Glomerular visceral epithelial cell (primary cell): ENCODE results near the gene MALRD1.

Experiments used
- DNase-seq: peaks from one replicate; pipeline ENCODE4 v3.0.0-alpha.2; 2016; ENCODE audit errors: extremely low spot score

Gene MALRD1

DNA sequence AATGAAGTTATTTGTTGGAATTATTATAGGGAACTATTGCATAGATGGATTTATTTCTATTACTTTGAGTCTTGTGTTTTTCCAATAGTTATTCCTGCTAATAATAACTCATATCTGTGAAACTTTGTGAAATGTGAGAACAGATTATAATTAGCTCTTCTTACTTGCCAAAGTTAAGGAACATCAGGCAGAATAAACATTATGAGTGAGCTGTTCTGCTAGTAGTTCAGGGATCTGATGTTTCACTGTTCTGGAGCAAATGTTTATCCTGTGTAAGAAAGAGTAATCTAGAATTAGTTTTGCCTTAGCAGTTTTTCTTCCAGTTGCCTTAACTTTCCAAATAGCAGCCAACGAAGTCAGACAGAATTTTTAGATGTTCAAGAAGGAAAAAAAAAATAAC, 522.4 kb downstream of the MALRD1 start:
- no peak for DNase-seq

DNA sequence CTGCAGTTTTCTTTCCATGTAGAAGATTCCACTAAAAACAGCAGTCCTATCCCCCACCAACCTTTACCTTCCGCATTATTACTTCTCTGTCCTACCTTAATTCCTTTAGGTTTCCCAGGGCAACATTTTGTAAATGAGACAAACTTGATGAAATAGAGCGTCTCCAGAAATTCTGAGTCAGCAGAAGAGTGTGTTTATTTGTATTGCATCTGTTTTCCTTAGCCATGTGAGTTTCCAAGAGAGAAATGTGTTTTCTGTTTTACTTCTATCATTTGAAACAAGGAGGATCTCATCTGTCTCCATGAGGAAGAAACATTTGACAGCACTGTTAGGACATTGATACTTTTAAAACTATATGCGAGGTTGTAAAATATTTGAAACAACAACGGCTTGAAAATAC, 523.5 kb downstream of the MALRD1 start:
- DNase-seq, result no peak

DNA sequence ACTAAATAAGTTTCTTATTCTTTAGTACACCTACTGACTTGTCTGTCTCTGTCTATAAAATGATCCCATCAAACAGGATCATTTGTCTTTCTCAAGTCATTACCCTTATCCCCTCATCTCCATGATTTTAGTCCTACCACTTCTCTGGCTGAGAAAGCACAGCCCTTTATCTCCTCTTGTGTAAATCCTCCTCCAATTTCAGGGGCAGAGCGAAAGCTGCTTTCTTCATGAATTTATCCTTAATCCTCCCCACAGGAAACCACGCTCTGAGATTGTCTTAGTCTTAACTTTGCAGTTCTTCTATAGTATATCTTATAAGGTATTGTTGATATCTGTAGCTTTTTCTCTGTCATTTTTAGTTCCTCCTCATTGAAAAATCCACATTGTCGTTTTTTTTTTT, 528.0 kb downstream of the MALRD1 start:
- no peak for DNase-seq

DNA sequence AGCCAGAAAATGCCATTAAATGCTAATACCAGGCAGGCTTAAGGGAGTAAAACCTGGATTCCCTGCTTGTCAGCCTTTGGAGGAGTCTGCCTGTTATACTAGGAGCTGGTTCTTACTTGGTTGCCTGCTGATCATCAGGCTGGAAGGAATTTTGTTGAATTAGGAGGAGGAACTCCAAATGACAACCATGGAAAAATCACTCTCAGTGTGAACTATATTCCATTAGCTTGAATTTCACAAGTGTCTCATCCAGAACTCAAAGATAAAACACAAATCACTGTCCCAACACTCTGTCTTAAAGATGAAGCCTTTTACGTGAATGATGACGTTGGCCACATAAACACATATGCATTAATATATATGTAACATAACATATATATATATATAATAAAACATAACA, 528.8 kb downstream of the MALRD1 start:
- DNase-seq, result no peak

DNA sequence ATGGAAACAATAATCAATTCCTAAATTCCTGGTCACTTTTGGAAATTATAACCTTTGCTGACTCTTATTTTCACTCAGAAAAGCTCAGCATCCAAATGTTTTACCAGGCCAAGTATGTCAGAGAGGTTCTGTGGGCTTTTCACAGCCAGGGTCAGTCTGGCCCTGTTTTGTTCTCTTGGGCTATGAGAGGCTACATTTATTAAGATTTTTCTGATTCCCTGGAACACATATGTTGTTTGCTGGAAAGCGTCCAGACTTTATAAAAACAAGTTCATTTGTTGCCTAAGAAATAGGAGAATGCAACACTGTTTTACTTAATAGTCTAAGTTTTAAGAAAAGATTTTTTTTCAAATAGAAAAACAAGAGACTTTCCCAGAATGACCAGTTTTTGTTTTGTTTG, 529.2 kb downstream of the MALRD1 start:
- no peak for DNase-seq

DNA sequence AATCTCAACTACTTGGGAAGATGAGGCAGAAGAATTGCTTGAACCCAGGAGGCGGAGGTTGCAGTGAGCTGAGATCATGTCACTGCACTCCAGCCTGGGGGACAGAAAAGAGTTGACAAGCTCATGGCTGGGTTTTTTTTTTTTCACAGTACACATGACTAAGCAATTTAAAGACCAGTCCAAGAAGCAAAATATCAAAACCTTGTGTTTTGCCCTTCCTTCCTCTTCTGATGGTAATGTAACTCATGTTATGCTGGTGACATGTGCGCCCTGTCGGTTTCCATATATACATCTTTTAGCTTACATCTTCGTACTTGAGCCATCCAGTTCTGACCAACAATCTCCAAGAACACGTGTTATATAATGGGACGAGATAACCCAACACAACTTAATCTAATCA, 530.0 kb downstream of the MALRD1 start:
- no peak for DNase-seq

DNA sequence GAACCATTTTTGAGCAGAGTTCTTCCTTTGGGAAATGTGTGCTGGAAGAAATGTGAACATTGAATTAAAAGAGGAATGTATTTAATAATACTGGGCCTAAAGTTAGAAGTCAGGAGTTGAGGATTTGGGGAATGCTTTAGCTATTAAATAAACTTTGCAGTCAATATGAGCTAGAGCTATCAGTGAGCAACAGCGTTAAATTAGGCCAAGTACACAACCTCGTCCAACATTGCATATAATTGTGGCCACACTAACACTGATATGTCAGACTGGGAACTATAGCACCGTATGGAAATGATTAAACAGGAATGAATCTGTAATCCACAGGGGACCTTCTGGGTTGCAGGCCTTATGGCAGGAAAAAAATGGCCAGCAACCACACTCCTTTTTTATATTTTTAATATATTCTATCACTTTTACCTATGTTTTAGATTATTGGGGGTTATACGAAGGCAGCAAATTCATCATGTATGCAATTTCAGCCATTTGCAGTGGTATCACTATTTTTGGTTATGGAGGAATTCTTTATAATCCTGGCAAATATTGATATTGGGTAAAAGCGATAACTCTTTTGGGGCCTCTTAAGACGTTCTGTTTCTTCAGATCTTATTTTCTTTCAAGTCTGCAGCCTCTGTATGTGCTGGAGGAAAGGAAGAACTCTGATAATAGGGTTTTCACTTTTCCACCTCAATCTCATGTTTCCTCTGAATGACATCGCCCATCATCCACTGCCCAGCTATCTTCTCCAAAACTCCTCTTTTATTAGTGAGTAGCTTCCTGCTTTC, 531.4 kb downstream of the MALRD1 start:
- DNase-seq, result no peak

DNA sequence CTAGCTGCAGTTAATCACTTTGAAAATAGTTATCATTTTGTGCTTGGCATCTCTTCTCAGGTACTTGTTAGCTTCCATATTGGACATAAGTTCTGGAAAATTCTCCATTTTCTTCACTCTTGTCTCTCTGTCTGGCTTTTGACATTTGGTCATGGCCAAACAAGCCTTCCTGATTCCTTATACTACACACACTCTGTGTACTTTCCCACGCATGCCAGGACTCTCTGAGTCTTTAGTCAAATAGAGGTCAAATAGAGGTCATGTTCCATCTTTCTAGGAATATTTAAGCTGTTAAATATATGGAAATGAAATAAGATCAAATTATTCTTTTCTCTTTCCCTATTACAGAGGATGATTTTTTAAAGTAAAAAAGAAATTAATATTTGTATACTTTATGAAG, 532.1 kb downstream of the MALRD1 start:
- no peak for DNase-seq

DNA sequence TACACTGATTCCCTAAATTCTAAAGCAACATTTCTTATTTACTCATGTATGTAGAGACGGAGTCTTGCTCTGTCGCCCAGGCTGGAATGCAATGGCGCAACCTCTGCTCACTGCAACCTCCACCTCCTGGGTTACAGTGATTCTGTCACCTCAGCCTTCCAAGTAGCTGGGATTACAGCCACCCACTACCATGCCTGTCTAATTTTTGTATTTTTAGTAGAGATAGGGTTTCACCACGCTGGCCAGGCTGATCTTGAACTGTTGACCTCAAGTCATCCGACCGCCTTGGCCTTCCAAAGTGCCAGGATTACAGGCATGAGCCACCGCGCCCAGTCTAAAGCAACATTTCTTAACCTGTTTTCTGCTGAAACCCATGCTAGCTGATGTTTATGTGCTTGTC, 540.0 kb downstream of the MALRD1 start:
- no peak for DNase-seq

DNA sequence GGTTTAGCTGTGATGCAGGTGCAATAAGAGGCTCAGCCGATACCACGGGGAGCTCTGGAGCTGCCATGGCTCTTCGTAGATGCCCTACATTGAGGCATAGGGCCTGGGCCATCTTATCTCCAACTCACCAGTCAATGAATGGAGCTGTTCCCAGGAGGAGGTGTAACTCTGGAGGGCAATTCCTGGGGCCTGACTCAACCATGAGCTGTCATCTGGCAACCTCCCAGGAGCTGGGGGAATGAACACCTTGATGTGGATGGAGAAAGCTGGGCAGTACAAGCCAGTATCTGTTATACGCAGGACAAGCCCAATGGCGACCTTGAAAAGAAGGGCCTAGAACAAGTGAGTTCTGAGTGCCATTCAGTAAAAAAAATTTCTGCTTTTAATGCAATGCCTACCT, 543.7 kb downstream of the MALRD1 start:
- DNase-seq, result peak; percentile 78

DNA sequence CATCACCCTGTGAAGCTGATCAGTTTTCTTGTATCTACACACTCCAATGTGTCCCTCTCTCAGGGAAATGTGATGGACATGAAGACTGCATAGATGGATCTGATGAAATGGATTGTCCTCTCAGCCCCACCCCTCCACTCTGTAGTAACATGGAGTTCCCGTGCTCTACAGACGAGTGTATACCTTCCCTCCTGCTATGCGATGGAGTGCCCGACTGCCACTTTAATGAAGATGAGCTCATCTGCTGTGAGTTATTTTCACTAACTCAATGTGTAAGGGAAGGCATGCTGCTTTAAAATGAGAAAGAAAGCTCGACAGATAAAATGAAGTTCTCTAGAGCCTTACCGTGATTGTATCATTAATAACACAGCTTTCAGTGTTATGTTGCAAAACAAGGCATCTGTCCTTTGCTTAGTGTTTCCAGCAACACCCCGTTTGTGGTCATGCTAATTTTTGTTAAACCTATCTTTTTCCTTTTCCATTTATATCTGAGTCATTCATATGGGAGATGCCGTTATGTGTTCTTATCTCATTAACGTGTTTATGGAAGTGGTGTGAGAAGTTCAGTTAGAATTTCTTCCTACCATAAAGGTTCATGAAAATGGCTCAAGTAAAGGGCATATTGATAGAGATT, 546.7 kb downstream of the MALRD1 start:
- DNase-seq, result no peak

DNA sequence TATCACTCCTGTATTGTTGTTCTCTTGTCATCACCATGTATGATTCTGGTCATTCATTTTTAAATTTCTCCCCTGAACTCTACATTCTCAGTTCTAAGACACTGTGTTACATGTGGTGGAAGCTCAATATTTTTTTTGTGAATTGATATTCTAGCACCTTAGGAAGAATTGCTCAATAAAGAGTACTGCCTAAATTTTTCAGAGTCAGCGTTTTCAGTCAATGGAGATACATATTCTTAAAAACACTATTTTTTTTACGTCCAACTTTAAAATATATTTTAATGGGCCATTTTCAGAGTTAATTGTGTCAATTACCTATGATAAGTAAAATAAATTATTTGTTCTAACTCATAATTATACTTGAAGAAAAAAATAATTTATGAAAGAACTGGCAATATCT, 557.2 kb downstream of the MALRD1 start:
- no peak for DNase-seq

DNA sequence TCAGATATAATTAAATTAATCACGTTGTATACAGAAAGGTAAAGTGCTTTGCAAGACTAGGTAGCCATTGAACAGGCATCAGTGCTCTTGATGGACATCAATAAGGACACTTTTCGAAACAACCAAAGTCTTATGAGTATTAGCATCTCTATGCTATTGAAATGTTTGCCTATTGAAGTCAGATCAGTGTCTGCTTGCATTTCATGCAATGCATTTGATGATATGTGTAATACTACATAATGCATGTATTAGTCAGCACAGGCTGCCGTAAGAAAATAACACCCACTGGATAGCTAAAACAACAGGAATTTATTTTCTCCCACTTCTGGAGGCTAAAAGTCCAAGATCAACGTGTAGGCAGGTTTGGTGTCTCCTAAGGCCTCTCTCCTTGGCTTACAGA, 558.4 kb downstream of the MALRD1 start:
- DNase-seq, result no peak

DNA sequence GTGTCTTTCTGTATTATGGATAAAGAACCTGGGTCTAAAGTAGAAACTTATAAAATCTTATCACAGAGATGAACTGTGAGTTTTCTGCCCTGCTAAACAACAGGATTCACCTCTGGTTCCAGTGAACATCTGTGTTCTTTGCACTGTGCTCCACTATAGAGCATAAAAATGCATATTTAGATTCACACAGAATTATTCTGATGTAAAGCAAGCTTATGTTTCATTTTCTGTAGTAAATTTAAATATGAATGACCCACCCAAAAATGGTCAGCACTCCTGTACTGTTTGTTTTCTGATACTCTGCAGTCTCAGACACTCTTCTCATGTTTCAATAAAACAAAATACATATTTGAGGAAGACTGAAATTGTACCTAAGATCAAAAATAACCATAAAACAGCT, 563.2 kb downstream of the MALRD1 start:
- no peak for DNase-seq

DNA sequence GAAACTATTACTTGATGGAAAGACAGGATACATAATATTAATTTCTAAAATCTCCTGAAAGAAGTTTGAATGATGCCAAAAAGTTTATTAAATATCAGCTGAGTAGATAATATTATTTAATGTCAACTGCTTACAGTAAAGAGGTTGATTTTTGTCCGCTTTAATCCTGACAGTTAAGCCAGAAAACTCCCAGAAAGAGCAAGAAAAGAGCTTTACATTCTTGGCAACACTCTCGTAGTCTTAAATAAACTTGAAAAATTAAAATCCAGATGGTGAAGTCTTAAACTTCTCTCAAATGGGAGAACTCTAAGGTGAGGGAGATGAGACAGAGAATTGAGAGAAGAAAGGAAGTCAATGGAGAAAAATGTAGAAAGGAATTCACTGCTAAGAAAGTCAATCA, 568.4 kb downstream of the MALRD1 start:
- no peak for DNase-seq

DNA sequence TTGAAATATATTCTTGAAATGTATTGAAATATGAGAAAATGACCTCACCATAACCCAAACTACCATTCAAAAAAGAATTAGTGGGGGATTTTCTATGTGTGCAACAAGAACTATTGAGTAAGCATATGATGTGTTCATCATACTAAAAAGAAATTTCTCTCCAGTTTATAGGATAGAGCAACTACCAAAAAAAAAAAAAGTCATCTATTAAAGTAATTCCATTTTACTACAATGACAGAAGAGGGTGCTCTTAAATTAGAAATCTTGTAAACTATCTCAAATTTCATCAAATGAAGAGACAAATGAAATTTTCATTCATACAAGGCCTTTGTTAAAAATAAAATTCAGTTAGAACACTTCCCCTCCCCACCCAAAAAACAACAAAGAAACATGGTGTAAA, 572.2 kb downstream of the MALRD1 start:
- DNase-seq, result no peak

DNA sequence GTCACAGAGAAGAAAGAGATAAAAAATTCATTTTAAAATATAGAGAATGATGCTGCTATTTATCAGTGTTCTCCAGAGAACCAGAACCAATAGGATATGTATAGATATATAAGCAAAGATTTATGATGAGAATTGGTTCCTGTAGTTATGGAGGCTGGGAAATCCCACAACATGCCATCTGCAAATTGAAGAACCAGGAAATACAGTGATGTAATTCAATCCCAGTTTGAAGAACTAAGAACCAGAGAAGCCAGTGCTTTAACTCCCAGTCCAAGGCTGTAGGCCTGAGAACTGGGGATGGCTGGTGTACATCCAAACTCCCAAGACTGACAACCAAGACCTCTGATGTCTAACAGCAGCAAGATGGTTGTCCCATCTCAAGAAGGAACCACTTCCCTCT, 574.7 kb downstream of the MALRD1 start:
- DNase-seq, result no peak

DNA sequence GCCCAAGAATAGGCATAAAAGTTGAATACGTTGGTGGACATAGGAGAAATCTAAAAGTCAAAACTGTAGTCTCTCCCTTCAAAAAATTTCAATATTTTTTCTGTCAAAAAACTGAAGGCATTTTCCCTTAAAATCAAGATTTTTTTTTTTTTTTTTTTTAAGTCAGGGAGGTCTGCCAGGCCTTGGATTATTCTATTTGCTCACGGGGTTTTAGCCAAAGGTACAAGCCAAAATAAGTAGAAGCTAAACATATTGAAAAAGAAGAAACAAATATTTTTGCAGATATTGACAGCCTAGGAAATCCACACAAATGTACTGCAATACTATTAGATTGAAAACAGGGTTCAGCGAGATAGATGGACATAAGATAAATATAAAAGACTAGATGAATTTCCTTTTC, 577.6 kb downstream of the MALRD1 start:
- DNase-seq, result no peak

DNA sequence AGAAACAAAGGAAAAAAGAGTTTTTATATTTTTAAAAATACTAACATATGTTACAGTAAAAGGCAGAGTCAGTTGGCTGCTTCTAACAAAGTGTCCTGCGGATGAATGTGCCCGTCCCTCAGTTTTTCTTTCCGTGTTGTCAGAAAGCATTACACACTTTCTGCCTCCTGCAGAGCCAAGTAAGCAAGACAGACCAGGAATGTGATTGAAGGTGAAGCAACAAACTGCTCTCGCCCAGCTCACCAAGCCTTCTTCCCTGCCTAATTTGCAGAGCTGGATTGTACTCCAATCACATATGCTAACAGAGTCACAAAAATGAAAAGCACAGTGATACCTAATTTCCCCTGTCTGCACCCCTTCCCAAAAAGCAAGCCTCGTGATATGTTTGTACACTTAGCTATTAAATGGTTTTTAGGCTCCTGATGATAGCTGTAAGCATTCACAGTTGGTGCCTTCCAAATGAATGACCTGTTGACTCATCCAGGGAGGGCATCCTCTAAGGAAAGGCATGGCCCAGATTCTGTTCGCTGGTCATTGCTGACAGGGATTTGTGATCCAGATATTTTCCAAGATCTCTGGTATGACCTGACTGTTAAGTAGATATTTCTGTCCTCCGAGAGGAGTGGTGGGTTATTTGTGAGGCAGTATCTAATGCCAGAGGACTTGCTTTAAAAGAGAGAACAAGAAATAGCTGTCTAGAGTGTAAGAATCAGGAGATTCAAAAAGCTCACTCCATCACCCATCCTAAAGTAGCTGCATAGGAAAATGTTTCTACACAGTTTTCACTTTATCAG, 580.4 kb downstream of the MALRD1 start:
- DNase-seq, result no peak

DNA sequence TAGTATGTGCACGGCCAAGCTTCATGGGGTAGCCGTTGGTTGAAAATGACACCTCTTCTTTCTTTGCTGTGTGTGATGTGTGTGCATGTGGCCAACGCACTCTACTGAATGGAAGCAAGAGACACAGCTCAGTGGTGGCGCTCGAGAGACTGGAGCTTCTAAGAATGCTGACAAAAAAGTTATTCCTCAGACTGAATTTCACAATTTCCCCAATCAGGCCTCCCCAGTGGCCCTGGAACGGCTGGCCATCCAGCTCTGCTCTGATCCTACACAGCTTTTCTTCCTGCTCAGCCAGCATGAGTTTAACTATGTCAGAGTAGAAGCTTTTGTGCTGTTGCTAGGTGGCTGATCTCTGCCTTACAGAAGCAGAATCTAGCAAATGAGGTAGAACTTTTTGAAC, 581.0 kb downstream of the MALRD1 start:
- no peak for DNase-seq

DNA sequence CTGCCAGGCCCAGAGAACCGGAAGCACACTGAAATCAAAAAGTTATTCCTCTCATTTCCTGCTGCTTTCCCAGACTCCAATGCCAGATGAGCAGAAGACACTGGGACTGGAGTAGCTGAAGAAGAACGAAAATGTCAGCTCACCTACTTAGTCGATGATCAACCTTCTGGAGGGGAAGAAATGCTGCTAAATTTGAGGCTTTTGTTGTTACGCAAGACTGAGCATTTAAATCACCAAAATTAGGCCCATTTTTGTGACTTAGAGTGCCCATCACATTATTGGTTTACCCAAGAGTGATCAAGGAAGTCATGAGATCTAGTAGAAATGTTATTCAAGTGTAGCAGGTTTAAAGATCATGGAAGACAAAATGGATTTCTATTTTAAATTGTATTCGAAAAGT, 585.6 kb downstream of the MALRD1 start:
- DNase-seq, result no peak

DNA sequence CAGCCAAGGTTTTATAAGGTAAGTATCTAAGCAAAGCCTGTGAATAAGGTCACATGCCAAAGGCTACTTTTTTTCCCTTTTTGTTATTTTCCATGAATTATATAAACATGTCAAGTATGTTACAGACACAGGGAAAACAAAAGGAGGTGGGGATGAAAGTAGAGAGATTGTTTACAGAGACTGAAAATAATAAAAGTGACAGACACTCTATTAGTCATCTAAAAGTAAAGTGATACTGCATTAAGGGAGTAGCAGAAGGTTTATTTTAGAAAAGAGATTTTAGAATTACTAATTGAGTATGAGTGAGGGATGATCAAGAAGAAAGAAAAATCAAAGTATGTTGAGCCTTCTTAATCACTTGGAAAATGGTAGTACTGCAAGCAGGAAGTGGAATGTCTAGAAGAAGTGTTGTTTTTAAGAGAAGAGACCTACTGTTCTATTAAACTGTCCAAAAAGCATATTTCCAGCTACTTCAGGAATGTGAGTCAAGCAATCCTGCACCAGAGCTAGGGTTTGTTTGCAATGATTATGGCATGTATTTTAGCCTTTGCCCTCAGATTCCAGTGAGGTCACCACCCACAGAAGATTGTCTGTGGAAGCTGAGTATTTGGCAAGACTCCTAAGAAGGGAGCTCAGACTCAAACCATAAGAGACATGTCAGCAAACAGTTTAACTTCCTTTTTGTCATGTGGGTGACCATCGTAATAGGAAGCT, 589.7 kb downstream of the MALRD1 start:
- peak; percentile 81 for DNase-seq
